OCI-LY3 (cell line): ENCODE data around the gene ANK2.

Experiments used
- H2AFZ ChIP-seq: fragments of 200-600, 300-600 bp; shearing (Covaris generic); 2 replicates; pipeline ENCODE4 v1.6.0; 2014; ENCODE audit warnings: antibody characterized with exemption, low read depth, low read length
- H3K27ac ChIP-seq: fragments of 200-600, 300-600 bp; sonication (generic); 2 replicates; pipeline ENCODE4 v1.5.1; 2014; ENCODE audit warnings: mild to moderate bottlenecking, low read length, moderate library complexity, mixed read lengths
- H3K27me3 ChIP-seq: fragments of 200-600, 300-600 bp; sonication (generic); 2 replicates; pipeline ENCODE4 v1.6.1; 2014; ENCODE audit warnings: low read depth, low read length, mixed read lengths
- H3K36me3 ChIP-seq: fragments of 200-600, 300-600 bp; sonication (generic); replicated peaks from 2 replicates; pipeline ENCODE3; 2014; ENCODE audit warnings: low read depth, low read length, mixed read lengths
- H3K4me1 ChIP-seq: fragments of 300-600, 200-600 bp; sonication (generic); 2 replicates; pipeline ENCODE4 v1.6.1; 2014; ENCODE audit warnings: low read length, mixed read lengths
- H3K4me2 ChIP-seq: fragments of 200-600, 300-600 bp; sonication (generic); 2 replicates; pipeline ENCODE4 v1.6.1; 2014; ENCODE audit warnings: low read length, mixed read lengths
- H3K4me3 ChIP-seq: fragments of 300-600, 200-600 bp; sonication (generic); 2 replicates; pipeline ENCODE4 v1.5.1; 2014; ENCODE audit warnings: antibody characterized with exemption, mild to moderate bottlenecking, low read length, moderate library complexity
- H3K79me2 ChIP-seq: fragments of 300-600, 200-600 bp; shearing (Covaris generic); 2 replicates; pipeline ENCODE4 v1.6.1; 2014; ENCODE audit warnings: mild to moderate bottlenecking, low read length, mixed read lengths
- H3K9ac ChIP-seq: fragments of 300-600, 200-600 bp; shearing (Covaris generic); 2 replicates; pipeline ENCODE4 v1.6.0; 2014; ENCODE audit warnings: mild to moderate bottlenecking, low read length, moderate library complexity
- H3K9me3 ChIP-seq: fragments of 200-600, 300-600 bp; shearing (Covaris generic); 2 replicates; pipeline ENCODE4 v1.6.1; 2014; ENCODE audit warnings: low read length, mixed read lengths; ENCODE audit not compliant: insufficient read depth
- H4K20me1 ChIP-seq: fragments of 200-600, 300-600 bp; sonication (generic); 2 replicates; pipeline ENCODE4 v1.6.1; 2016; ENCODE audit warnings: low read length, mixed read lengths; ENCODE audit not compliant: insufficient read depth
- EZH2phosphoT487 ChIP-seq: fragments of 200-600 bp; shearing (Covaris generic); IDR thresholded peaks from 2 replicates; pipeline ENCODE4 v1.6.1; 2018; ENCODE audit warnings: antibody characterized with exemption, mixed run types, low read depth
- TF ChIP-seq, protein P1 (sequence below): fragments of 200-600, 300-600 bp; sonication (generic); IDR thresholded peaks from 2 replicates; pipeline ENCODE4 v1.5.1; 2014; ENCODE audit warnings: antibody characterized with exemption, low read length, low read depth

ANK2 gene

DNA sequence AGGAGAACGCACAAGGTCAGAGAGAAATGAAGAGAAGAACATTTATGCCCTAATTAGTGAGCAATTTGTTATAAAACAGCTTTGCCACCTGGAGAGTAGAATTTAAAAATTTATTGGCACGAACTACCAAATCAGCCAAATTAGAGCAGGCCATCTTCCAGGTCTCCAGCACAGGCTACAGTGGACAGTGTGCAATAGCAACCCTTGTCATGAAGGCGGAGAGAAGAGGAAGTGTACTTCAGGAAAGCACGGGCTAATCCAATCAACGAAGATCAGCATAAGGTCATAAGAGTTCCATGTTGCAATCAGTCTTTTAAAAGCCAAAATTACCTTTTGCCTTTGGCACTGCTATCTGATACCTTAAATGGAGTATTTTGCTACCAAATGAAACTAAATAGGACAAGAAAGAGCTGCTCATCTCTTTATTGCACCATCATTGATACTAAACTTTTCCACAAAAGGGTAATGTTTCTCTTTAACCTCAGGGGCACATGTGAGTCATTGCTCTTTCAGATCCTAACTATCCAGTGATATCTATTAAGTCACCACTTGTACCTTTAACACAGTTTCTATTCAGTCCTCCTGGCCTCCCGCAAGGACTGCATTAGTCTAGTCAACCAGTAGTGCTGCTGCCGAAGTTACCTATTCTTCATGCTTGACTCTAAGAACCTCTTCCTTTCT, 19.9 kb downstream of the ANK2 start:
- Histone ChIP-seq H3K9ac (no peak overlapping the region), H2AFZ (no peak overlapping the region), H3K4me2 (no peak overlapping the region), H4K20me1 (no peaks in the 10 kb centered on the region), H3K4me3 (no peak overlapping the region), H3K36me3 (no peaks in the 10 kb centered on the region), H3K27ac (no peak overlapping the region), H3K27me3 (no peaks in the 10 kb centered on the region), H3K9me3 (no peaks in the 10 kb centered on the region), H3K4me1 (peaks cover 4% of the 10 kb centered on the region; the same call in 1 of the 2 replicates), H3K79me2 (no peaks in the 10 kb centered on the region)
- TF ChIP-seq, protein P1, sequence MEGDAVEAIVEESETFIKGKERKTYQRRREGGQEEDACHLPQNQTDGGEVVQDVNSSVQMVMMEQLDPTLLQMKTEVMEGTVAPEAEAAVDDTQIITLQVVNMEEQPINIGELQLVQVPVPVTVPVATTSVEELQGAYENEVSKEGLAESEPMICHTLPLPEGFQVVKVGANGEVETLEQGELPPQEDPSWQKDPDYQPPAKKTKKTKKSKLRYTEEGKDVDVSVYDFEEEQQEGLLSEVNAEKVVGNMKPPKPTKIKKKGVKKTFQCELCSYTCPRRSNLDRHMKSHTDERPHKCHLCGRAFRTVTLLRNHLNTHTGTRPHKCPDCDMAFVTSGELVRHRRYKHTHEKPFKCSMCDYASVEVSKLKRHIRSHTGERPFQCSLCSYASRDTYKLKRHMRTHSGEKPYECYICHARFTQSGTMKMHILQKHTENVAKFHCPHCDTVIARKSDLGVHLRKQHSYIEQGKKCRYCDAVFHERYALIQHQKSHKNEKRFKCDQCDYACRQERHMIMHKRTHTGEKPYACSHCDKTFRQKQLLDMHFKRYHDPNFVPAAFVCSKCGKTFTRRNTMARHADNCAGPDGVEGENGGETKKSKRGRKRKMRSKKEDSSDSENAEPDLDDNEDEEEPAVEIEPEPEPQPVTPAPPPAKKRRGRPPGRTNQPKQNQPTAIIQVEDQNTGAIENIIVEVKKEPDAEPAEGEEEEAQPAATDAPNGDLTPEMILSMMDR, result no peak
- TF ChIP-seq EZH2phosphoT487, result no peak

DNA sequence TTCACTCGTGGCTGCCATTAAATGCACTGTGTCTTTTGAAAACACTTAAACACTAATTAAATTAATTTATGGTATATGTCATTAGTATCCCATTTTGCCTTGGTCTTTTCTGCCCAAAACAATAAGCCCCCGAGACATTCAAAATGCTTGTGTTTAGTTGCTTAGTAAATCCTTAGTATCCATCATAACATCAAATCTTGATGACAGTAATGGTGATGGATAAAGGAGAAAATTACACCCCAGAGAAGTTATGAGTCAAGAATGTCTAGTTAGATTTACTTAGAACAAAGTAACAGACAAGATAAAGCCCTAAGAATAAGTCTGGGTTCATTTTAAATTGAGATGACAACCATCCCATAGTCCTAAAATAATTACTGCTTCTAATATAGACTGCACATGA, 21.3 kb downstream of the ANK2 start:
- Histone ChIP-seq H3K4me1 (peaks cover 6% of the 10 kb centered on the region; the same call in 1 of the 2 replicates), H3K9ac (no peak overlapping the region), H4K20me1 (no peaks in the 10 kb centered on the region), H3K27ac (no peak overlapping the region), H2AFZ (no peak overlapping the region), H3K4me2 (no peak overlapping the region), H3K36me3 (no peaks in the 10 kb centered on the region), H3K4me3 (no peak overlapping the region), H3K9me3 (no peaks in the 10 kb centered on the region), H3K79me2 (no peaks in the 10 kb centered on the region), H3K27me3 (no peaks in the 10 kb centered on the region)
- TF ChIP-seq EZH2phosphoT487, result no peak
- TF ChIP-seq, protein P1, result no peak

DNA sequence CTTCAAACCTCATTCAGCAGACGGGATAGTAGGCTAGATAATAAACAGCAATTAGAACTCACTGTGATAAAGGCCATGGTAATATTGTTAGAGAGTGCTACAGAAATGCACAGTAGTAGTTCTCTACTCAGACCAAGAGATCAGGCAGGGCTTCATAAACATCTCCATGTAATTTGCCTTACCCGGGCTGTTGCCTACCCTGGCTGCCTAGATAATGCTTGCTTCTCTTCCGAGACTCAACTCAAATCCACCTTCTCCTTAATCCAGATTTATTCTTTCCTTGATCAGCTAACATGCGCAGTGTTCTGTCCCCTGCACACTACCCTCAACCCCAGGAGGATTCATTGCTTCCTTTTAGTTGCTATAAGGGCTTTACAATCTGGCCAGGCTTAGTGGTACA, 21.8 kb downstream of the ANK2 start:
- no peak overlapping the region for H3K27ac ChIP-seq
- H3K4me3 ChIP-seq, result no peak overlapping the region
- no peaks in the 10 kb centered on the region for H4K20me1 ChIP-seq
- H3K79me2 ChIP-seq, result no peaks in the 10 kb centered on the region
- no peaks in the 10 kb centered on the region for H3K27me3 ChIP-seq
- H3K4me1 ChIP-seq, result peaks cover 6% of the 10 kb centered on the region; the same call in 1 of the 2 replicates
- H2AFZ ChIP-seq, result no peak overlapping the region
- H3K36me3 ChIP-seq, result no peaks in the 10 kb centered on the region
- H3K4me2 ChIP-seq, result no peak overlapping the region
- H3K9me3 ChIP-seq, result no peaks in the 10 kb centered on the region
- TF ChIP-seq EZH2phosphoT487, result no peak
- TF ChIP-seq, protein P1, result no peak
- no peak overlapping the region for H3K9ac ChIP-seq

DNA sequence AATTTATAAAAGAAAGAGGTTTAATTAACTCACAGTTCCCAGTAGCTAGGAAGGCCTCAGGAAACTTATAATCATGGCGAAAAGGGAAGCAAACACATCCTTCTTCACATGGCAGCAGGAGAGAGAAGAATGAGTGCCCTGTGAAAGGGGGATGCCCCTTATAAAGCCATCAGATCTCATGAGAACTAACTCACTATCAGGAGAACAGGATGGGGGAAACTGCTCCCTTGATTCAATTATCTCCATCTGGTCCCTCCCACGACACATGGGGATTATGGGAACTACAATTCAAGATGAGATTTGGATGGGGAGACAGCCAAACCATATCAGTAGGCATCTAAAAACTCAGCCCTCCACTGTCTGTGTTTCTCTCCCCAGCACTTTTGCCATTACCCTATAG, 22.4 kb downstream of the ANK2 start:
- no peaks in the 10 kb centered on the region for H3K9me3 ChIP-seq
- peaks cover 6% of the 10 kb centered on the region; the same call in 1 of the 2 replicates for H3K4me1 ChIP-seq
- H3K27ac ChIP-seq, result no peak overlapping the region
- H3K79me2 ChIP-seq, result no peaks in the 10 kb centered on the region
- H2AFZ ChIP-seq, result no peak overlapping the region
- H3K4me2 ChIP-seq, result no peak overlapping the region
- no peaks in the 10 kb centered on the region for H3K36me3 ChIP-seq
- H4K20me1 ChIP-seq, result no peaks in the 10 kb centered on the region
- H3K27me3 ChIP-seq, result no peaks in the 10 kb centered on the region
- H3K4me3 ChIP-seq, result no peak overlapping the region
- H3K9ac ChIP-seq, result no peak overlapping the region
- TF ChIP-seq EZH2phosphoT487, result no peak
- TF ChIP-seq, protein P1, result no peak
